Kidney glomerular epithelial cell (primary cell): ENCODE data around the gene KCNC4.

ENCODE experiments used
- DNase-seq: peaks from one replicate; lab custom pipeline; 2025; lab: John Stamatoyannopoulos, UW

Gene KCNC4

GRCh38 chr1:110254604-110255391, 44.7 kb downstream of the KCNC4 start:
- no peak for DNase-seq

GRCh38 chr1:110255392-110255787, 45.3 kb downstream of the KCNC4 start:
- DNase-seq, result no peak

- DNase-seq, result no peak
These were observed 48.6 kb downstream of the KCNC4 start for GRCh38 chr1:110258734-110259133.

GRCh38 chr1:110259770-110260169, 49.7 kb downstream of the KCNC4 start:
- no peak for DNase-seq
